ENCODE measurements around the gene GON4L. TPM values are rescaled to one million over a fixed set of nuclear protein-coding genes. Genes with fewer than 3 reads are reported as not detected.

GON4L gene
- total and polyA plus RNA-seq, 2 experiments from 2014 or later = 26.4 to 42.0 TPM

GRCh38 chr1:155890251-155890650, 33.2 kb upstream of the GON4L start:
- Histone ChIP-seq H3K27ac (no peak overlapping the region), H3K36me3 (no peaks in the 10 kb centered on the region), H3K4me3 (no peak overlapping the region), H3K27me3 (no peaks in the 10 kb centered on the region), H3K9me3 (ENCODE audit: low read depth) (no peaks in the 10 kb centered on the region), H3K4me1 (ENCODE audit: low read depth) (no peaks in the 10 kb centered on the region)
- DNase-seq (ENCODE audit: low read depth in 1 of 2, low spot score in 1 of 2) = no peak
- no peak for TF ChIP-seq CTCF (IDR thresholded peaks at IDR 0.05; ENCODE audit: low read depth, low read length)

GRCh38 chr1:155889566-155889965, 32.6 kb upstream of the GON4L start:
- TF ChIP-seq CTCF (IDR thresholded peaks at IDR 0.05; ENCODE audit: low read depth, low read length) = no peak
- Histone ChIP-seq H3K27me3 (no peaks in the 10 kb centered on the region), H3K4me1 (ENCODE audit: low read depth) (peaks cover 1% of the 10 kb centered on the region), H3K27ac (no peak overlapping the region), H3K9me3 (ENCODE audit: low read depth) (no peaks in the 10 kb centered on the region), H3K36me3 (no peaks in the 10 kb centered on the region), H3K4me3 (no peak overlapping the region)
- peak in 1 of 2 donors; percentile 22 for DNase-seq (ENCODE audit: low read depth in 1 of 2, low spot score in 1 of 2)

GRCh38 chr1:155888481-155888880, 31.5 kb upstream of the GON4L start:
- peaks cover 4% of the 10 kb centered on the region for H3K4me1 ChIP-seq (ENCODE audit: low read depth)
- H3K9me3 ChIP-seq (ENCODE audit: low read depth) = no peaks in the 10 kb centered on the region
- no peak overlapping the region for H3K27ac ChIP-seq
- H3K27me3 ChIP-seq = no peaks in the 10 kb centered on the region
- DNase-seq (ENCODE audit: low read depth in 1 of 2, low spot score in 1 of 2) = no peak
- no peaks in the 10 kb centered on the region for H3K36me3 ChIP-seq
- H3K4me3 ChIP-seq = no peak overlapping the region
- TF ChIP-seq CTCF (IDR thresholded peaks at IDR 0.05; ENCODE audit: low read depth, low read length) = no peak

GRCh38 chr1:155884982-155885381, 28.0 kb upstream of the GON4L start:
- Histone ChIP-seq H3K27ac (no peak overlapping the region), H3K4me3 (no peak overlapping the region), H3K4me1 (ENCODE audit: low read depth) (peaks cover 4% of the 10 kb centered on the region), H3K36me3 (no peaks in the 10 kb centered on the region), H3K9me3 (ENCODE audit: low read depth) (no peaks in the 10 kb centered on the region), H3K27me3 (no peaks in the 10 kb centered on the region)
- peak in 1 of 2 donors; percentile 26 for DNase-seq (ENCODE audit: low read depth in 1 of 2, low spot score in 1 of 2)
- TF ChIP-seq CTCF (IDR thresholded peaks at IDR 0.05; ENCODE audit: low read depth, low read length) = no peak

- DNase-seq (ENCODE audit: low read depth in 1 of 2, low spot score in 1 of 2) = peak in 1 of 2 donors; percentile 40
- H3K4me3 ChIP-seq = no peak overlapping the region
- no peak for TF ChIP-seq CTCF (IDR thresholded peaks at IDR 0.05; ENCODE audit: low read depth, low read length)
- peaks cover 4% of the 10 kb centered on the region for H3K4me1 ChIP-seq (ENCODE audit: low read depth)
- H3K36me3 ChIP-seq = no peaks in the 10 kb centered on the region
- no peaks in the 10 kb centered on the region for H3K27me3 ChIP-seq
- no peaks in the 10 kb centered on the region for H3K9me3 ChIP-seq (ENCODE audit: low read depth)
- H3K27ac ChIP-seq = no peak overlapping the region
Observed at GRCh38 chr1:155884031-155884960, 27.3 kb upstream of the GON4L start.
